Activated CD8-positive, alpha-beta T cell treated with anti-CD3 and anti-CD28 coated beads for 36 hours (primary cell): ENCODE results near the gene PLCB3. TPM values are rescaled to one million over a fixed set of nuclear protein-coding genes. Genes with fewer than 3 reads are reported as not detected.
A peak's percentile ranks its signal among the peaks of the same experiment; 100 is the strongest.

ENCODE experiments used
- ATAC-seq: fragments of 200-7000 bp; cut with Tn5 transposase; one replicate; pipeline ENCODE4 v1.10.0; 2021; ENCODE audit warnings: mild to moderate bottlenecking, moderate library complexity
- CTCF ChIA-PET: fragments of 350-600 bp; sonication (Branson Sonifier 250); formaldehyde crosslinking; loops from one replicate; lab custom pipeline; 2021; ENCODE audit warnings: antibody characterized with exemption; lab: Charles Lee
- POLR2A ChIA-PET: fragments of 350-600 bp; sonication (Branson Sonifier 250); formaldehyde crosslinking; loops from one replicate; lab custom pipeline; 2021; ENCODE audit warnings: antibody characterized with exemption; lab: Charles Lee
- DNase-seq: peaks from one replicate; pipeline ENCODE4 v3.0.0-alpha.2; 2020
- H3K27ac Mint-ChIP-seq: one replicate; pipeline ENCODE4 v1.8.0; 2021; ENCODE audit warnings: mild to moderate bottlenecking, mixed read lengths
- H3K27me3 Mint-ChIP-seq: one replicate; pipeline ENCODE4 v1.8.0; 2021; ENCODE audit warnings: mixed read lengths
- H3K36me3 Mint-ChIP-seq: one replicate; pipeline ENCODE4 v1.8.0; 2021; ENCODE audit warnings: low read depth, mixed read lengths
- H3K4me1 Mint-ChIP-seq: one replicate; pipeline ENCODE4 v1.8.0; 2021; ENCODE audit warnings: low read depth, mixed read lengths
- H3K4me3 Mint-ChIP-seq: one replicate; pipeline ENCODE4 v1.8.0; 2021; ENCODE audit warnings: mild to moderate bottlenecking, moderate library complexity, mixed read lengths
- H3K9me3 Mint-ChIP-seq: one replicate; pipeline ENCODE4 v1.8.0; 2021; ENCODE audit warnings: mixed read lengths
- intact Hi-C: fragments of 100-400 bp; cut with micrococcal nuclease; formaldehyde crosslinking; loops from one replicate; pipeline ENCODE4 v1.10.0; 2022
- total RNA-seq, 2 experiments: library from RNA; stranded (reverse); gene quantifications; one replicate each; pipeline ENCODE4 v1.2.3, GENCODE V29; 2021
- TF ChIP-seq, protein P1 (sequence below): fragments of 200-600 bp; IDR thresholded peaks from one replicate; pipeline ENCODE4 v1.8.0; 2022; ENCODE audit warnings: antibody characterized with exemption, mild to moderate bottlenecking

The PLCB3 gene
- total RNA-seq, 2 experiments from 2014 or later, result 8.7 to 9.6 TPM

DNA sequence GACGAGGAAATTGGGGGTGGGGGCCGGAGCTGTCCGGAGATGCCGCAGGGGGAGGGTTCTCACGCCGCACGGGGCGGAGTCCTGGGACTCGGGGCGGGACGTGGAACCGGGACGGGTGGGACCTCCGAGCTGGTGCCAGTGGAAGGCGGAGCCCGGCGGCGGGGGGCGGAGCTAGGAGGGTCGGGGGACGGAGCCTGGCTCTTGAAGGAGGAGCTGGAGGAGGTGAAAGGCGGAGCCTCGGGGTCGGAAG is 10.2 kb upstream of the PLCB3 start:
- ChIA-PET POLR2A (interaction anchor here (0.8 to 5.4 kb wide), 9 partner anchors 9 to 76 kb away, joined by 3 to 41 read pairs (median 6); partner anchors contain the start of genes DNAJC4, ESRRA, NUDT22 and PLCB3), CTCF (interaction anchor here (0.7 to 0.9 kb wide), 5 partner anchors 9 to 77 kb away, joined by 3 to 4 read pairs (median 4); partner anchors contain the start of genes PRDX5 and TRMT112)
- peak; percentile 86 for ATAC-seq
- peak overlapping the region; percentile 98 for H3K27ac Mint-ChIP-seq
- H3K36me3 Mint-ChIP-seq, result peaks cover 48% of the 10 kb centered on the region
- DNase-seq, result no peak
- TF ChIP-seq, protein P1, sequence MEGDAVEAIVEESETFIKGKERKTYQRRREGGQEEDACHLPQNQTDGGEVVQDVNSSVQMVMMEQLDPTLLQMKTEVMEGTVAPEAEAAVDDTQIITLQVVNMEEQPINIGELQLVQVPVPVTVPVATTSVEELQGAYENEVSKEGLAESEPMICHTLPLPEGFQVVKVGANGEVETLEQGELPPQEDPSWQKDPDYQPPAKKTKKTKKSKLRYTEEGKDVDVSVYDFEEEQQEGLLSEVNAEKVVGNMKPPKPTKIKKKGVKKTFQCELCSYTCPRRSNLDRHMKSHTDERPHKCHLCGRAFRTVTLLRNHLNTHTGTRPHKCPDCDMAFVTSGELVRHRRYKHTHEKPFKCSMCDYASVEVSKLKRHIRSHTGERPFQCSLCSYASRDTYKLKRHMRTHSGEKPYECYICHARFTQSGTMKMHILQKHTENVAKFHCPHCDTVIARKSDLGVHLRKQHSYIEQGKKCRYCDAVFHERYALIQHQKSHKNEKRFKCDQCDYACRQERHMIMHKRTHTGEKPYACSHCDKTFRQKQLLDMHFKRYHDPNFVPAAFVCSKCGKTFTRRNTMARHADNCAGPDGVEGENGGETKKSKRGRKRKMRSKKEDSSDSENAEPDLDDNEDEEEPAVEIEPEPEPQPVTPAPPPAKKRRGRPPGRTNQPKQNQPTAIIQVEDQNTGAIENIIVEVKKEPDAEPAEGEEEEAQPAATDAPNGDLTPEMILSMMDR, result no peak
- peaks cover 41% of the 10 kb centered on the region for H3K4me1 Mint-ChIP-seq
- peak overlapping the region; percentile 93 for H3K4me3 Mint-ChIP-seq
- no peaks in the 10 kb centered on the region for H3K9me3 Mint-ChIP-seq
- no peaks in the 10 kb centered on the region for H3K27me3 Mint-ChIP-seq
- intact Hi-C loops, result loop anchor here (10.0 kb wide), 1 partner anchor 64 kb away; the partner anchor contains the start of genes CATSPERZ and ESRRA

DNA sequence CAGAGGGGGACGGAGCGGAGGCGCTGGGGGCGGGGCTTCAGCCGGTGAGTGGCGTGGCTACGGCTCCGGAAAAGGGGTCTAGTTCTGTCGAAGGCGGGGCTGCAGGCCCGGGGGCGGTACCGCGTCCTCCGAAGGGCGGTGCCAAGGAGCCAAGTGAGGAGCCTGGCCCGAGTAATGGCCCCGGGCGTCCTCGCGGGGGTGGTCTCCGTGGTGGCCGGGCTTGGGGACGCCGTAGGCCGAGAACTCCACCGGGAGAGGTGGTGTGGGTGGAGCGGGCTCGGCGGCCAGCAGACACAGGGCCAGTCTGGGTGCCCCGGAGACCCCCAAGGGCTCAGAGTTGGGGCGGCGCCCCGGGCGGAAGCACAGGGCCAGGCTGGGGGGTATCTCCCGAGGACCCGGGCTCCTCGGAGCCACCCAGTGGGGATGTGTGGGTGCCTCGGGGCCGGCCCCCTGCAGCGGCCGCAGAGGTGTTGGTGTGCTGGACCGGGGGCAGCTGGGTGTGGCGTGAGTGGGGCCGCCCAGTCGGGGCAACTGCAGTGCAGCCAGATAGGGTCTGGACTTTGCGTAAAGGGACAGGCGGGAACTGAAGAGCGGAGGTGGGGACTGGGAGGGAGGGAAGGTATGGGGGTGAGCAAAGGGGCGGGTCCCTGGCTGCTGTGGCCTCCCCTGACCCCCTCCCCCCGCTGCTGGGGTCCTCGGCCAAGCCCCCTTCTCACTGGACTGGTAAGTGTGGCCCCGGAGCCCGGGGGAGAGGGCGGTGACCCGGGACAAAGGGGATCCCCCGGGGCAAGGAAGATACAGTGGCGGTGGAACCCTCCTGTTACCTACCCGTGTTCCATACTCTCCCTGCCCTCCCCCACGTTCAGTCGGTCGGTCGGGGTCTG is 9.6 kb upstream of the PLCB3 start:
- Mint-ChIP-seq H3K27ac (peak overlapping the region; percentile 98), H3K4me1 (peaks cover 41% of the 10 kb centered on the region), H3K27me3 (no peaks in the 10 kb centered on the region), H3K4me3 (peak overlapping the region; percentile 93), H3K9me3 (no peaks in the 10 kb centered on the region), H3K36me3 (peaks cover 48% of the 10 kb centered on the region)
- ATAC-seq (peak; percentile 7), DNase-seq (peak; percentile 100)
- POLR2A ChIA-PET, result interaction anchor here (0.5 to 6.6 kb wide), 14 partner anchors 9 to 76 kb away, joined by 3 to 61 read pairs (median 6); partner anchors contain the start of genes BAD, DNAJC4, ESRRA and FERMT3
- intact Hi-C loops, result loop anchor here (10.0 kb wide), 1 partner anchor 63 kb away; the partner anchor contains the start of genes CATSPERZ and ESRRA
- CTCF ChIA-PET, result interaction anchor here (0.7 to 2.0 kb wide), 6 partner anchors 9 to 76 kb away, joined by 3 to 12 read pairs (median 4); partner anchors contain the start of genes PLCB3, PRDX5 and TRMT112
- TF ChIP-seq, protein P1, result no peak

DNA sequence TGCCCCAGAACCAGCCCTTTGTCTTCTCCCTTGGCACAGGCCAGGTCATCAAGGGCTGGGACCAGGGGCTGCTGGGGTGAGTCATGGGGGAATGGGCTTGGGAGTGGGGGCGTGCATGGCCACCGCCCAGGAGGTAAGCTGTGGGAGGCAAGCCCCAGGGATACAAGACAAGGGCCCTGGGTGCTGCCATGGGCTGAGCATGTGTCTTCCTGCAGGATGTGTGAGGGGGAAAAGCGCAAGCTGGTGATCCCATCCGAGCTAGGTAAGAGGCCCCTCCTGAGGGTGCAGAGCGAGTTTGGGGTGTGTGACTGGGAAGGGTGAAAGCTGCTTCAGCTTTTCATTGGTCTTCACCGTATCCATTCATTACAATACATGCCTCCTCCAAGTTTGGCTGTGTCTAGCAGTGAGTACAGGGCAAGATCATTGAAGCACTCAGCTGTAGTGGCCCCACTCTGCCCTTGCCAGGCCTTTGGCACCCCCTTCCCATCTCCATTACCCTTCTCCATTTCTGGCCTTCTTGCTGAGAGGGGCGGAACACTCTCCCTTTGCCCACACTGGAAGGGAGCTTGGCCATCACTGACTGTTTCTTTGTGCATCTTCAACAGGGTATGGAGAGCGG is 8.0 kb upstream of the PLCB3 start:
- peaks cover 37% of the 10 kb centered on the region for H3K36me3 Mint-ChIP-seq
- CTCF ChIA-PET, result interaction anchor here (0.9 to 4.6 kb wide), 7 partner anchors 8 to 75 kb away, joined by 3 to 35 read pairs (median 8); partner anchors contain the start of genes CATSPERZ, FERMT3, NUDT22 and PLCB3
- H3K27me3 Mint-ChIP-seq, result no peaks in the 10 kb centered on the region
- peaks cover 38% of the 10 kb centered on the region for H3K4me1 Mint-ChIP-seq
- POLR2A ChIA-PET, result interaction anchor here (0.7 to 10.0 kb wide), 13 partner anchors 7 to 117 kb away, joined by 3 to 132 read pairs (median 7); partner anchors contain the start of genes BAD, FERMT3, NUDT22 and PLCB3
- peak overlapping the region; percentile 93 for H3K4me3 Mint-ChIP-seq
- no peak for ATAC-seq
- no peak for DNase-seq
- TF ChIP-seq, protein P1, result no peak
- H3K27ac Mint-ChIP-seq, result peak overlapping the region; percentile 45
- intact Hi-C loops, result loop anchor here (10.0 kb wide), 1 partner anchor 61 kb away; the partner anchor contains the start of genes CATSPERZ and ESRRA
- H3K9me3 Mint-ChIP-seq, result no peaks in the 10 kb centered on the region

DNA sequence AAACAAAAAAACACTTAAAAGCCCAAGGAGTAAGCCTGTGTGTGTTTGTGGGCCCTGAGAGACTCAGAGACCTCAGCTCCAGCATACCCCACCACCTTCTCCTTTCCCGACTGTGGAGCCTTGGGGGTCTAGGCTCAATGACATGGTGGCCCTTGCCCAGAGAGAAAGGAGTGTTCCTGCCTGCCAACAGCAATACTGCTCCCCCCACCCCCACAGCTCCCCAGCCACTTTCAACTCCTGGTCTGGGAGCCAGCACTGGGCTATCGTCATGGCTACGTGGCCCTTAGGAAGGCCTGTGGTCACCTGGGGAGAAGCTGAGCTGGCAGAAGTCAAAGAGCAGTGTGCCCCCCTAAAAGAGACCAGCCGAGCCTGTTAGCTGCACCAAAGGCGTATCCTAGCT is 7.2 kb upstream of the PLCB3 start:
- intact Hi-C loops, result loop anchor here (10.0 kb wide), 1 partner anchor 61 kb away; the partner anchor contains the start of genes CATSPERZ and ESRRA
- peak overlapping the region; percentile 93 for H3K4me3 Mint-ChIP-seq
- TF ChIP-seq, protein P1, result no peak
- H3K36me3 Mint-ChIP-seq, result peaks cover 37% of the 10 kb centered on the region
- H3K9me3 Mint-ChIP-seq, result no peaks in the 10 kb centered on the region
- ChIA-PET CTCF (interaction anchor here (0.9 to 4.6 kb wide), 8 partner anchors 8 to 88 kb away, joined by 3 to 35 read pairs (median 8); partner anchors contain the start of genes CATSPERZ, FERMT3, NUDT22 and PLCB3), POLR2A (interaction anchor here (1.4 to 10.0 kb wide), 10 partner anchors 11 to 116 kb away, joined by 4 to 132 read pairs (median 10); partner anchors contain the start of genes FERMT3, NUDT22, PRDX5 and TRMT112)
- peaks cover 33% of the 10 kb centered on the region for H3K4me1 Mint-ChIP-seq
- DNase-seq, result no peak
- no peaks in the 10 kb centered on the region for H3K27me3 Mint-ChIP-seq
- peak overlapping the region; percentile 45 for H3K27ac Mint-ChIP-seq
- no peak for ATAC-seq
